ENCODE measurements around the gene CCDC179. TPM values are rescaled to one million over a fixed set of nuclear protein-coding genes. Genes with fewer than 3 reads are reported as not detected.

Gene CCDC179
- total RNA-seq, 1 experiment from 2014 or later = not detected

DNA sequence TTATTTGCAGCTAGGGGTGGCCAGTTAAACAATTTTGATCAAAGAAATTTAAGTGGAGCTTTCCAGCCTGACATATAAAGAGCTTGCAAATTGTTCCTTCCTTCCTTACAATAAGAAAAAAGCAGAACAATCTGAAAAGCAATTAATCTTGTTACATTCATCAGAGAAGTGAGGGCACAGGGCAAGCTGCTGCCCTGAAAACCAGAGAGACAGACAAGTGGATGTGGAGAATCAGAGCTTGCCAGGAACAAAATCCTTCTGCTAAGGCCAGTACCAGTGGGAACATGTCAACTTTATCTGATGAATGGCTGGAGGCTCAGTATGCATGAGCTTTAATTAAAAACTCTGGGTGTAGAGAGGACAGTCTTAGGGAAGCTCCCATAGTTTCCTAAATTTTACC lies 8.8 kb downstream of the CCDC179 start:
- Mint-ChIP-seq H3K4me3 (no peak overlapping the region), H3K27ac (no peak overlapping the region), H3K36me3 (ENCODE audit: insufficient read depth in 1 of 3, low read depth in 3 of 3) (peaks cover 0 to 5% (median 4%) of the 10 kb centered on the region in 3 experiments; a peak in 4 of 7 replicates), H3K4me1 (no peaks in the 10 kb centered on the region), H3K27me3 (ENCODE audit: low read depth) (no peaks in the 10 kb centered on the region), H3K9me3 (peaks cover 4% of the 10 kb centered on the region in 2 experiments; a peak in 3 of 5 replicates)
- Histone ChIP-seq H2AK5ac (ENCODE audit: insufficient read length, low read length) (no peak overlapping the region), H3K14ac (ENCODE audit: insufficient read depth, low read length) (no peak overlapping the region), H4K5ac (ENCODE audit: insufficient read length, low read depth, low read length) (no peak overlapping the region), H3K4me2 (ENCODE audit: insufficient read depth, insufficient read length, low read length) (no peak overlapping the region), H3K79me2 (ENCODE audit: insufficient read depth, low read length) (no peaks in the 10 kb centered on the region), H3K18ac (ENCODE audit: insufficient read length, low read depth, low read length) (no peak overlapping the region), H3K23me2 (ENCODE audit: insufficient read length, low read depth, low read length, poor library complexity, severe bottlenecking) (no peaks in the 10 kb centered on the region), H3K4ac (ENCODE audit: low read depth, low read length) (no peak overlapping the region), H2BK5ac (ENCODE audit: insufficient read length, low read length) (no peak overlapping the region), H3K4me1 (ENCODE audit: insufficient read depth, low read length) (no peaks in the 10 kb centered on the region), H3T11ph (ENCODE audit: low read length) (no peak overlapping the region), H3K27ac (ENCODE audit: insufficient read length, low read depth, low read length) (no peak overlapping the region), H3K23ac (ENCODE audit: insufficient read length, low read depth, low read length) (no peak overlapping the region), H4K91ac (ENCODE audit: insufficient read length, low read depth, low read length) (no peak overlapping the region), H4K8ac (replicated peaks; ENCODE audit: insufficient read length, low read depth, low read length) (no peak overlapping the region), H2BK15ac (ENCODE audit: low read depth, low read length) (no peak overlapping the region), H3K9ac (ENCODE audit: extremely low read depth, insufficient read length, low read length) (no peak overlapping the region), H3K56ac (ENCODE audit: insufficient read length, low read depth, low read length) (no peak overlapping the region), H4K20me1 (ENCODE audit: control insufficient read depth, insufficient read depth, insufficient read length) (no peaks in the 10 kb centered on the region), H2BK120ac (ENCODE audit: low read depth, low read length, poor library complexity, severe bottlenecking) (no peak overlapping the region), H2BK12ac (ENCODE audit: insufficient read length, low read depth, low read length) (no peak overlapping the region), H3K27me3 (ENCODE audit: insufficient read depth, low read length) (no peaks in the 10 kb centered on the region), H2AFZ (ENCODE audit: low read length) (no peak overlapping the region), H3K79me1 (ENCODE audit: insufficient read depth, low read depth, low read length, poor library complexity, severe bottlenecking) (no peaks in the 10 kb centered on the region), H3K9me3 (ENCODE audit: control insufficient read depth, low read depth, low read length) (no peaks in the 10 kb centered on the region), H2BK20ac (ENCODE audit: low read depth, low read length, poor library complexity, severe bottlenecking) (no peak overlapping the region)
- no peak for DNase-seq
- TF ChIP-seq, protein P1, sequence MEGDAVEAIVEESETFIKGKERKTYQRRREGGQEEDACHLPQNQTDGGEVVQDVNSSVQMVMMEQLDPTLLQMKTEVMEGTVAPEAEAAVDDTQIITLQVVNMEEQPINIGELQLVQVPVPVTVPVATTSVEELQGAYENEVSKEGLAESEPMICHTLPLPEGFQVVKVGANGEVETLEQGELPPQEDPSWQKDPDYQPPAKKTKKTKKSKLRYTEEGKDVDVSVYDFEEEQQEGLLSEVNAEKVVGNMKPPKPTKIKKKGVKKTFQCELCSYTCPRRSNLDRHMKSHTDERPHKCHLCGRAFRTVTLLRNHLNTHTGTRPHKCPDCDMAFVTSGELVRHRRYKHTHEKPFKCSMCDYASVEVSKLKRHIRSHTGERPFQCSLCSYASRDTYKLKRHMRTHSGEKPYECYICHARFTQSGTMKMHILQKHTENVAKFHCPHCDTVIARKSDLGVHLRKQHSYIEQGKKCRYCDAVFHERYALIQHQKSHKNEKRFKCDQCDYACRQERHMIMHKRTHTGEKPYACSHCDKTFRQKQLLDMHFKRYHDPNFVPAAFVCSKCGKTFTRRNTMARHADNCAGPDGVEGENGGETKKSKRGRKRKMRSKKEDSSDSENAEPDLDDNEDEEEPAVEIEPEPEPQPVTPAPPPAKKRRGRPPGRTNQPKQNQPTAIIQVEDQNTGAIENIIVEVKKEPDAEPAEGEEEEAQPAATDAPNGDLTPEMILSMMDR (conservative IDR thresholded peaks at IDR 0.05) = no peak
